ENCODE results near the gene CNTN1.

CNTN1 gene

DNA sequence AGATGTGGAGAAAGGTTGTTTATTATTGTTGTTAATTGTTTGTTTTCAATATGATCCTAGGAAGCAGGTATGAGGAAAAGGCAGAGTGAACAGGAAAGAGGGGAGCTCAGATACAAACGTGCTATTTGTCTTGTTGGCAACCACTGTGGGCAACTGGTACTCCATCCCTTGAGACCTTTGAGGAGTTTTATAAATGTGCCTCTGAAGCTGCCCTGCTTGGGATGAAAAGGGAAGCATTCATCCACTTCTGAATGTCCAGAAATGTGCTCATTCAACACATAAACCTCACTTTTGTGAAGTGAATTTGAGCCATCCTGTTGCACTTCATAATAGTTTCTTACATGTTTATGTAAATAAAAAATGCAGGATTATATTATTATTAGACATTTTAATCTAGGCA lies 331.6 kb downstream of the CNTN1 start:
- no peak for TF ChIP-seq CTCF (IDR thresholded peaks at IDR 0.05; ENCODE audit: low read length, missing control alignments)
- H3K4me3 ChIP-seq (replicated peaks; ENCODE audit: low read depth, low read length) = no peak overlapping the region

GRCh38 chr12:41026151-41026550 lies 333.9 kb downstream of the CNTN1 start:
- TF ChIP-seq CTCF (IDR thresholded peaks at IDR 0.05; ENCODE audit: low read length, missing control alignments) = no peak
- DNase-seq (ENCODE audit: low read depth) = no peak
- no peak overlapping the region for H3K4me3 ChIP-seq (replicated peaks; ENCODE audit: low read depth, low read length)

More for the DNA sequence above, 331.6 kb downstream of the CNTN1 start:
- no peak for DNase-seq (ENCODE audit: low read depth)

DNA sequence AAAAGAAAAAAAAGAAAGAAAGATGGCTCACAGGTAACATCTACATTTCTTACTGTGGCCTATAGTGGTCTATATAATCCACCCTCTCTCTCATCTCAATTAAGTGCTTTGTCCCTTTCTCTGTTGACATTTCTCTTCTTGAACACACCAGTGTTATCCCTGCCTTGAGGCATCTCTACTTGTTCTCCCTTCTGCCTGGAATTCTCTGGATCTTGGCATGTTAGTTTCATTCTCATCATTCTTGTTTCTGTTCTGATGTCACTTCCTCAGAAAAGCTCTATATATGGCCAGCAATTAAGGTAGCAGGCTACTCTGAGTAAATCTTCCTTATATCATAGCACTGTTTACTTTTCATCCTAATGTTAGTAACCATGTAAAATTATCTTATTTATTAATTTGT lies 340.1 kb downstream of the CNTN1 start:
- no peak for TF ChIP-seq CTCF (IDR thresholded peaks at IDR 0.05; ENCODE audit: low read length, missing control alignments)
- no peak overlapping the region for H3K4me3 ChIP-seq (replicated peaks; ENCODE audit: low read depth, low read length)
- DNase-seq (ENCODE audit: low read depth) = no peak

DNA sequence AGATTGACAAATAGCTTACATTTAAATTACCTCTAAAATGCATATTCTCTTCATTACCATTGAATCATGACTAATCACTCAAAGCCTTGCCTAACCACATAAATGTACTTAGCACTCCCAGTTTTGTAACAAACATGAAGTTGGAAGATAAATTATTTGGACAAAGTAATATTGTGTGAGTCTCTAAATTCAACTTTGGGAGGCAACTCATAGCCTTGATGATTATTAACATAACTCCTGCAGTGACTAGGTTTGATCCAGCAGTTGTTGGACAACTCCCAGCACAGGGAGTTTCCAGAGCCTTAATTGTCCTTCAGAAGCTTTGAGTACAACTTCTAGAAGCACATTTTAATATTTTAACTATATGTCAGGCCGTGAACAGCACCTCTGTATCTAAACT lies 342.4 kb downstream of the CNTN1 start:
- no peak for DNase-seq (ENCODE audit: low read depth)

GRCh38 chr12:41039461-41039860 lies 347.2 kb downstream of the CNTN1 start:
- DNase-seq (ENCODE audit: low read depth) = no peak
- no peak for TF ChIP-seq CTCF (IDR thresholded peaks at IDR 0.05; ENCODE audit: low read length, missing control alignments)
- no peak overlapping the region for H3K4me3 ChIP-seq (replicated peaks; ENCODE audit: low read depth, low read length)

More for the DNA sequence above, 342.4 kb downstream of the CNTN1 start:
- no peak overlapping the region for H3K4me3 ChIP-seq (replicated peaks; ENCODE audit: low read depth, low read length)
- TF ChIP-seq CTCF (IDR thresholded peaks at IDR 0.05; ENCODE audit: low read length, missing control alignments) = no peak

DNA sequence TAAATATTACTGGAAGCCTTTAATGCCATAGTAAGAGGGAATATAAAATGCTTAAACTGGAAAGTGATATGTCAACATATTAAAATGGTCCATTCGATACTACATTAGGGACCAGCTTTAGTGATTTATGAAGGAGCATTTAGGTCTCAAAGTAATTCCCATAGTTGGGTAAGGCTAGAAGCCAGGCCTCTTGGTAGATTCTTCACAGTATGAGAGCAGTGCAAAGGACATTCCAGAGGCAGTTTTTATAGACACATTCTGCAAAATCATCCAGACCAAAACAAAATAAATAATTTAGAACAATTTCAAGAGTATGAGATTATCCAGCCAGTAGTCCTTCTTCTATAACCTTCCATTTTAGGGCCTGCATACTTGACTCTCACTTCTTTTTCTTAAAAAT lies 353.3 kb downstream of the CNTN1 start:
- H3K4me3 ChIP-seq (replicated peaks; ENCODE audit: low read depth, low read length) = no peak overlapping the region
- DNase-seq (ENCODE audit: low read depth) = no peak
- no peak for TF ChIP-seq CTCF (IDR thresholded peaks at IDR 0.05; ENCODE audit: low read length, missing control alignments)

GRCh38 chr12:41049033-41049432 lies 356.8 kb downstream of the CNTN1 start:
- DNase-seq (ENCODE audit: low read depth) = no peak
- TF ChIP-seq CTCF (IDR thresholded peaks at IDR 0.05; ENCODE audit: low read length, missing control alignments) = no peak
- H3K4me3 ChIP-seq (replicated peaks; ENCODE audit: low read depth, low read length) = no peak overlapping the region
